PC-3 (cell line): ENCODE measurements around the gene ROS1.

ENCODE experiments used
- CTCF ChIP-seq: fragments of 300-600 bp; sonication (generic); conservative IDR thresholded peaks from 2 replicates; pipeline ENCODE4 v1.5.1; 2017; ENCODE audit warnings: antibody characterized with exemption, low read depth, mild to moderate bottlenecking, low read length
- EZH2 ChIP-seq: fragments of 300-600 bp; sonication (generic); IDR thresholded peaks from one replicate; pipeline ENCODE4 v1.6.1; 2017; ENCODE audit warnings: antibody characterized with exemption, mild to moderate bottlenecking, low read length; ENCODE audit not compliant: unreplicated experiment
- EZH2phosphoT487 ChIP-seq: fragments of 300-600 bp; sonication (generic); IDR thresholded peaks from 2 replicates; pipeline ENCODE4 v1.6.1; 2018; ENCODE audit warnings: mild to moderate bottlenecking, antibody characterized with exemption, low read length, borderline replicate concordance

GRCh38 chr6:117469356-117469755 is 43.6 kb upstream of the ROS1 start:
- no peak for TF ChIP-seq CTCF
- TF ChIP-seq EZH2 = no peak
- TF ChIP-seq EZH2phosphoT487 = no peak
